Stimulated activated memory B cell treated with anti-CD40 and anti-IgM and Interleukin-4, amounts not matched to agents 10 μg/mL and 1 μg/mL and 100 μg/mL, for 72 hours (primary cell): ENCODE results near the gene LPP.

Experiments used
- ATAC-seq: fragments of 150-1000 bp; cut with Tn5 transposase; 2 replicates; pipeline ENCODE4 v1.10.0; 2021
- H3K27ac Mint-ChIP-seq: one replicate; pipeline ENCODE4 v1.8.0; 2022; ENCODE audit warnings: mild to moderate bottlenecking, mixed read lengths
- H3K27me3 Mint-ChIP-seq: one replicate; pipeline ENCODE4 v1.8.0; 2022; ENCODE audit warnings: mixed read lengths
- H3K36me3 Mint-ChIP-seq: one replicate; pipeline ENCODE4 v1.8.0; 2022; ENCODE audit warnings: mixed read lengths
- H3K4me1 Mint-ChIP-seq: one replicate; pipeline ENCODE4 v1.8.0; 2022; ENCODE audit warnings: mixed read lengths
- H3K4me3 Mint-ChIP-seq: one replicate; pipeline ENCODE4 v1.8.0; 2022; ENCODE audit warnings: mild to moderate bottlenecking, moderate library complexity, mixed read lengths
- H3K9me3 Mint-ChIP-seq: one replicate; pipeline ENCODE4 v1.8.0; 2022; ENCODE audit warnings: mixed read lengths

The LPP gene

GRCh38 chr3:188528396-188528795 is 374.4 kb downstream of the LPP start:
- no peak for ATAC-seq
- Mint-ChIP-seq H3K4me1 (peaks cover 23% of the 10 kb centered on the region), H3K4me3 (no peak overlapping the region), H3K27me3 (no peaks in the 10 kb centered on the region), H3K36me3 (peaks cover 40% of the 10 kb centered on the region), H3K27ac (no peak overlapping the region), H3K9me3 (no peaks in the 10 kb centered on the region)

- H3K4me3 Mint-ChIP-seq: no peak overlapping the region
- no peak for ATAC-seq
- H3K4me1 Mint-ChIP-seq: peaks cover 18% of the 10 kb centered on the region
- H3K36me3 Mint-ChIP-seq: peaks cover 33% of the 10 kb centered on the region
- no peaks in the 10 kb centered on the region for H3K9me3 Mint-ChIP-seq
- H3K27me3 Mint-ChIP-seq: no peaks in the 10 kb centered on the region
- H3K27ac Mint-ChIP-seq: no peak overlapping the region
Observed at GRCh38 chr3:188529228-188529627, 375.3 kb downstream of the LPP start.

GRCh38 chr3:188530226-188530625 is 376.3 kb downstream of the LPP start:
- H3K27ac Mint-ChIP-seq: peak overlapping the region; percentile 4
- peaks cover 24% of the 10 kb centered on the region for H3K36me3 Mint-ChIP-seq
- H3K27me3 Mint-ChIP-seq: no peaks in the 10 kb centered on the region

GRCh38 chr3:188531210-188531609 is 377.3 kb downstream of the LPP start:
- Mint-ChIP-seq H3K27ac (no peak overlapping the region), H3K36me3 (peaks cover 14% of the 10 kb centered on the region)

More at GRCh38 chr3:188530226-188530625, 376.3 kb downstream of the LPP start:
- Mint-ChIP-seq H3K4me1 (peaks cover 13% of the 10 kb centered on the region), H3K4me3 (no peak overlapping the region), H3K9me3 (no peaks in the 10 kb centered on the region)
- no peak for ATAC-seq

GRCh38 chr3:188533172-188533571 is 379.2 kb downstream of the LPP start:
- Mint-ChIP-seq H3K27ac (peak overlapping the region; percentile 24), H3K36me3 (peaks cover 6% of the 10 kb centered on the region), H3K27me3 (no peaks in the 10 kb centered on the region), H3K4me1 (no peaks in the 10 kb centered on the region), H3K4me3 (no peak overlapping the region), H3K9me3 (no peaks in the 10 kb centered on the region)
- no peak for ATAC-seq

More at GRCh38 chr3:188531210-188531609, 377.3 kb downstream of the LPP start:
- H3K27me3 Mint-ChIP-seq: no peaks in the 10 kb centered on the region
- peaks cover 3% of the 10 kb centered on the region for H3K4me1 Mint-ChIP-seq
- H3K9me3 Mint-ChIP-seq: no peaks in the 10 kb centered on the region
- no peak for ATAC-seq
- H3K4me3 Mint-ChIP-seq: no peak overlapping the region

- H3K27me3 Mint-ChIP-seq: no peaks in the 10 kb centered on the region
- no peak for ATAC-seq
- peaks cover 10% of the 10 kb centered on the region for H3K36me3 Mint-ChIP-seq
- H3K4me3 Mint-ChIP-seq: no peak overlapping the region
- H3K4me1 Mint-ChIP-seq: no peaks in the 10 kb centered on the region
- no peak overlapping the region for H3K27ac Mint-ChIP-seq
- H3K9me3 Mint-ChIP-seq: no peaks in the 10 kb centered on the region
Observed at GRCh38 chr3:188533612-188534357, 379.8 kb downstream of the LPP start.

GRCh38 chr3:188534633-188535032 is 380.7 kb downstream of the LPP start:
- H3K27me3 Mint-ChIP-seq: no peaks in the 10 kb centered on the region
- no peak overlapping the region for H3K27ac Mint-ChIP-seq
- ATAC-seq: no peak
- H3K9me3 Mint-ChIP-seq: no peaks in the 10 kb centered on the region
- no peaks in the 10 kb centered on the region for H3K4me1 Mint-ChIP-seq
- peaks cover 11% of the 10 kb centered on the region for H3K36me3 Mint-ChIP-seq
- H3K4me3 Mint-ChIP-seq: no peak overlapping the region

- Mint-ChIP-seq H3K9me3 (no peaks in the 10 kb centered on the region), H3K4me1 (peaks cover 6% of the 10 kb centered on the region), H3K36me3 (peaks cover 6% of the 10 kb centered on the region), H3K27ac (no peak overlapping the region), H3K27me3 (no peaks in the 10 kb centered on the region), H3K4me3 (no peak overlapping the region)
- no peak for ATAC-seq
Observed at GRCh38 chr3:188537606-188538005, 383.6 kb downstream of the LPP start.

GRCh38 chr3:188539037-188539436 is 385.1 kb downstream of the LPP start:
- Mint-ChIP-seq H3K27ac (no peak overlapping the region), H3K4me1 (peaks cover 8% of the 10 kb centered on the region), H3K27me3 (no peaks in the 10 kb centered on the region), H3K9me3 (no peaks in the 10 kb centered on the region), H3K36me3 (peaks cover 14% of the 10 kb centered on the region), H3K4me3 (no peak overlapping the region)
- ATAC-seq: no peak

- Mint-ChIP-seq H3K27me3 (no peaks in the 10 kb centered on the region), H3K36me3 (peaks cover 14% of the 10 kb centered on the region), H3K9me3 (no peaks in the 10 kb centered on the region), H3K4me1 (peaks cover 8% of the 10 kb centered on the region), H3K4me3 (no peak overlapping the region), H3K27ac (no peak overlapping the region)
- no peak for ATAC-seq
Observed at GRCh38 chr3:188539631-188540194, 385.8 kb downstream of the LPP start.

GRCh38 chr3:188542196-188542595 is 388.2 kb downstream of the LPP start:
- H3K27ac Mint-ChIP-seq: no peak overlapping the region
- ATAC-seq: no peak
- no peak overlapping the region for H3K4me3 Mint-ChIP-seq
- H3K9me3 Mint-ChIP-seq: no peaks in the 10 kb centered on the region
- H3K27me3 Mint-ChIP-seq: no peaks in the 10 kb centered on the region
- H3K4me1 Mint-ChIP-seq: peaks cover 8% of the 10 kb centered on the region
- H3K36me3 Mint-ChIP-seq: peaks cover 23% of the 10 kb centered on the region

GRCh38 chr3:188544012-188544411 is 390.1 kb downstream of the LPP start:
- no peak for ATAC-seq
- H3K9me3 Mint-ChIP-seq: no peaks in the 10 kb centered on the region
- H3K4me1 Mint-ChIP-seq: peaks cover 14% of the 10 kb centered on the region
- peaks cover 32% of the 10 kb centered on the region for H3K36me3 Mint-ChIP-seq
- H3K27me3 Mint-ChIP-seq: no peaks in the 10 kb centered on the region
- H3K4me3 Mint-ChIP-seq: no peak overlapping the region
- H3K27ac Mint-ChIP-seq: no peak overlapping the region

GRCh38 chr3:188546835-188547670 is 393.1 kb downstream of the LPP start:
- no peak for ATAC-seq
- Mint-ChIP-seq H3K4me1 (peaks cover 13% of the 10 kb centered on the region), H3K27me3 (no peaks in the 10 kb centered on the region), H3K27ac (peak overlapping the region; percentile 49), H3K4me3 (no peak overlapping the region), H3K36me3 (peaks cover 31% of the 10 kb centered on the region), H3K9me3 (no peaks in the 10 kb centered on the region)

- Mint-ChIP-seq H3K36me3 (peaks cover 2% of the 10 kb centered on the region), H3K4me1 (peaks cover 2% of the 10 kb centered on the region), H3K27ac (no peak overlapping the region), H3K27me3 (no peaks in the 10 kb centered on the region), H3K4me3 (no peak overlapping the region), H3K9me3 (no peaks in the 10 kb centered on the region)
- no peak for ATAC-seq
Observed at GRCh38 chr3:188553569-188553968, 399.6 kb downstream of the LPP start.

- no peak overlapping the region for H3K27ac Mint-ChIP-seq
- H3K27me3 Mint-ChIP-seq: no peaks in the 10 kb centered on the region
- no peaks in the 10 kb centered on the region for H3K4me1 Mint-ChIP-seq
- H3K36me3 Mint-ChIP-seq: no peaks in the 10 kb centered on the region
- no peaks in the 10 kb centered on the region for H3K9me3 Mint-ChIP-seq
- ATAC-seq: no peak
- H3K4me3 Mint-ChIP-seq: no peak overlapping the region
Observed at GRCh38 chr3:188554404-188554803, 400.4 kb downstream of the LPP start.
